ENCODE measurements around the gene UBE2M.

- TF ChIP-seq POLR2A (IDR thresholded peaks at IDR 0.05) (no peak), CTCF (IDR thresholded peaks at IDR 0.05 in 8 of 11, conservative IDR thresholded peaks at IDR 0.05 in 3 of 11) (no peak), POLR2AphosphoS5 (IDR thresholded peaks at IDR 0.05) (no peak)
Observed at GRCh38 chr19:58566989-58567388, 8.6 kb upstream of the UBE2M start.
